Prostate gland (tissue), 2 donors: ENCODE measurements around the gene TBCK.

Experiments
- POLR2A ChIP-seq: fragments of 450-650 bp; IDR thresholded peaks from one replicate; pipeline ENCODE4 v1.6.1; 2016; ENCODE audit warnings: antibody characterized with exemption, mild to moderate bottlenecking
- POLR2AphosphoS5 ChIP-seq: sonication (generic); formaldehyde crosslinking; IDR thresholded peaks from one replicate; pipeline ENCODE4 v1.6.1; 2017; ENCODE audit warnings: antibody characterized with exemption
- TF ChIP-seq, protein P1 (sequence below), 4 experiments: fragments of 200-600 bp in 2 of 4; fragments of 450-650 bp in 2 of 4; sonication (generic) in 2 of 4; IDR thresholded peaks; 1 replicate in 3 of 4; 2 replicates in 1 of 4; pipeline ENCODE4 v1.5.1; 2016 to 2019; ENCODE audit warnings: antibody characterized with exemption in 4 of 4, mild to moderate bottlenecking in 2 of 4, moderate library complexity in 2 of 4

DNA sequence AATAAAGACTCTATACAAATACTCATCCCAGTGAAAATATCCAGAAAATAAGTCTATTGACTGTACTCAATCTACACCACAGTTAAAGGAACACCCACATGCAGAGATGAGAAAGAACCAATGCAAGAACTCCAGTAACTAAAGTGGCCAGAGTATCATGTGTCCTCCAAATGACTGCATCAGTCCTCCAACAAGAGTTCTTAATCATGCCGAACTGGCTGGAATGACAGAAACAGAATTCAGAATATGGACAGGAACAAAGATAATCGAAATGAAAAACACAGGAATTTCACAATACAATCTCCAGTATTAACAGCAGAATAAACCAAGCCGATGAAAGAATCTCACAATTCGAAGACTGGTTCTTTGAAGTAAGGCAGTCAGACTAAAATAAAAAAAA lies 210.3 kb downstream of the TBCK start:
- TF ChIP-seq, protein P1, sequence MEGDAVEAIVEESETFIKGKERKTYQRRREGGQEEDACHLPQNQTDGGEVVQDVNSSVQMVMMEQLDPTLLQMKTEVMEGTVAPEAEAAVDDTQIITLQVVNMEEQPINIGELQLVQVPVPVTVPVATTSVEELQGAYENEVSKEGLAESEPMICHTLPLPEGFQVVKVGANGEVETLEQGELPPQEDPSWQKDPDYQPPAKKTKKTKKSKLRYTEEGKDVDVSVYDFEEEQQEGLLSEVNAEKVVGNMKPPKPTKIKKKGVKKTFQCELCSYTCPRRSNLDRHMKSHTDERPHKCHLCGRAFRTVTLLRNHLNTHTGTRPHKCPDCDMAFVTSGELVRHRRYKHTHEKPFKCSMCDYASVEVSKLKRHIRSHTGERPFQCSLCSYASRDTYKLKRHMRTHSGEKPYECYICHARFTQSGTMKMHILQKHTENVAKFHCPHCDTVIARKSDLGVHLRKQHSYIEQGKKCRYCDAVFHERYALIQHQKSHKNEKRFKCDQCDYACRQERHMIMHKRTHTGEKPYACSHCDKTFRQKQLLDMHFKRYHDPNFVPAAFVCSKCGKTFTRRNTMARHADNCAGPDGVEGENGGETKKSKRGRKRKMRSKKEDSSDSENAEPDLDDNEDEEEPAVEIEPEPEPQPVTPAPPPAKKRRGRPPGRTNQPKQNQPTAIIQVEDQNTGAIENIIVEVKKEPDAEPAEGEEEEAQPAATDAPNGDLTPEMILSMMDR (IDR thresholded peaks at IDR 0.05) = no peak
- TF ChIP-seq POLR2A (no peak), POLR2AphosphoS5 (no peak)
